Upper lobe of left lung (tissue), 4 donors: Measurements from ENCODE around the gene AHCYL2.

Source experiments
- EP300 ChIP-seq, 4 donors: sonication (generic); formaldehyde crosslinking; IDR thresholded peaks; one replicate each; pipeline ENCODE4 v1.5.1; 2017; ENCODE audit warnings: antibody characterized with exemption in 4 of 4, control low read depth in 2 of 4
- POLR2A ChIP-seq, 4 donors: fragments of 450-650 bp; IDR thresholded peaks; one replicate each; pipeline ENCODE4 v1.5.1; 2016 to 2017; ENCODE audit warnings: antibody characterized with exemption in 4 of 4, mild to moderate bottlenecking in 2 of 4
- TF ChIP-seq, protein P1 (sequence below), 6 experiments: fragments of 450-650 bp in 4 of 6; fragments of 200-600 bp in 2 of 6; sonication (generic) in 2 of 6; IDR thresholded peaks; one replicate each; pipeline ENCODE4 v1.5.1; 2016 to 2019; ENCODE audit warnings: antibody characterized with exemption in 6 of 6

DNA sequence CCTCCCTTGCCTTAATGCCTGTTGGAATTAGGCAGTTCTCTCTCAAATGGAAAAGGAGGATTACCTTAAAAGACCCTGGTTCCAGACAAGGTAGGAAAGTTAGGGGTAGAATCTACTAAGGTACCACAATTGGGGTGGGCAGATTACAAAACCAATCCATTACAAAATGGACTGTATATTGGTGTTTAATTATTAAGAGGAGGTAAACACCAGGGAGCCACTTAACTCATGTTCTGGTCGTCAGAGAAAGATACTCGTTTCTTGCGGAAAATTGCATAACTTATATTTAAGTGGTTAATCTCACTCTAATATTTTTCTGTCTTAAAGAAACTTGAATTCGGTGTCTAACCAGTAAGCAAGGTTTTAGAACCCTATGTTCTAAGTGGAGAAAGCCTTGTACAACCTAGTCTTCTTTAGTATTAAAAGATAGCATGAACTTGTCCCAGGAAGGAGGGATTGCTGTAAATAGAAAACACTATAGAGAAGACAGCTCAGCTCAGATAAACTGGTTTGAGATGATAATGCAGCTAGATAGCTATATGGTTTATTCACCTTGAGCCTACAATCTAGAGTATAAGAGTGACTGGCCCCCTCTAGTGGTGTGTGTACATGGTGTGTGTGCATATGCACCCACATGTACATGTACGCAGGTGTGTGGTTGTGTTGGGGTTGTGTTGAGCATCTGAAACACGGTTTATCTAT is 151.4 kb downstream of the AHCYL2 start:
- no peak for TF ChIP-seq EP300 (IDR thresholded peaks at IDR 0.05)
- TF ChIP-seq, protein P1, sequence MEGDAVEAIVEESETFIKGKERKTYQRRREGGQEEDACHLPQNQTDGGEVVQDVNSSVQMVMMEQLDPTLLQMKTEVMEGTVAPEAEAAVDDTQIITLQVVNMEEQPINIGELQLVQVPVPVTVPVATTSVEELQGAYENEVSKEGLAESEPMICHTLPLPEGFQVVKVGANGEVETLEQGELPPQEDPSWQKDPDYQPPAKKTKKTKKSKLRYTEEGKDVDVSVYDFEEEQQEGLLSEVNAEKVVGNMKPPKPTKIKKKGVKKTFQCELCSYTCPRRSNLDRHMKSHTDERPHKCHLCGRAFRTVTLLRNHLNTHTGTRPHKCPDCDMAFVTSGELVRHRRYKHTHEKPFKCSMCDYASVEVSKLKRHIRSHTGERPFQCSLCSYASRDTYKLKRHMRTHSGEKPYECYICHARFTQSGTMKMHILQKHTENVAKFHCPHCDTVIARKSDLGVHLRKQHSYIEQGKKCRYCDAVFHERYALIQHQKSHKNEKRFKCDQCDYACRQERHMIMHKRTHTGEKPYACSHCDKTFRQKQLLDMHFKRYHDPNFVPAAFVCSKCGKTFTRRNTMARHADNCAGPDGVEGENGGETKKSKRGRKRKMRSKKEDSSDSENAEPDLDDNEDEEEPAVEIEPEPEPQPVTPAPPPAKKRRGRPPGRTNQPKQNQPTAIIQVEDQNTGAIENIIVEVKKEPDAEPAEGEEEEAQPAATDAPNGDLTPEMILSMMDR (IDR thresholded peaks at IDR 0.05): peak in 5 of 6 experiments; percentile 34 to 53 (median 44)
- no peak for TF ChIP-seq POLR2A (IDR thresholded peaks at IDR 0.05)
